Effector CD4-positive, alpha-beta T cell (primary cell): Measurements from ENCODE around the gene PXDN.
"Not testable (repeated sequence)": the region's sequence is repeated elsewhere in the genome, so short reads cannot be mapped to it uniquely, and the experiment has no call there.

Experiments
- DNase-seq: peaks from one replicate; pipeline ENCODE4 v3.0.0-alpha.2; 2020

PXDN gene

DNA sequence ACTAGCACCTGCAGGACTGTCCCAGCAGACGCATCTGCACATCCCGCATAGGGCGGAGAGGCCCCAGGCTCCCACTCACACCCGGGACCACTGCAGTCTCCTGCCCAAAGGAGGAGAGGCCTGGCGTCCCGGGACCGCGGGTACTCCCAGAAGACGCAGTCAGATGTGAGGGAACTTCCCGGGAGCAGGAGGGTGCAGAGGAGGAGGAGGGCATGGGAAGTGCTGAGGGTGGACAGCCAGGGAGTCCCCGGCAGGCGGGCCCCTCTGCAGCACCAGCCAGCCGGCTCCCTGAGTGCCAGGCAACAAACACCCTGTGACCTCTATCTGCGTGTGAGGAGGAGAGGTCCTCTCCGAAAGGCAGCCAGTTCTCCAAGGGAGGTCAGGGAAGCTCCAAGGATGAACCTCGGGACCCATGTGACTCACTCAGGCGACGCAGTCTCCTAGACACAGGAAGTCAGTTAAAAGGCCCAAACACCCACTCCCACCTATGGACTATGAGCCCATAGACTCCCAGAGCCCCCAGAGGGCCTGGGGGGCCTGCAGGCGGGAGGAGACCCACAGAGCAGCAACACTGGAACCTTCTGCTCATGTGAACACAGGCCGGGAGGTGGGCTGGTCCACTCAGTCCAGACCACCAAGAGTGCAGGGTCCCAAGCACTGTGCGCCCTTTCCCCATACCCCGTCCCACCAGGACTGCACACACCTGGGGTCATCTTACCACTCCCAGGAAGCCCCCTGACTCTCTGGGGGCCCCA, 4.2 kb downstream of the PXDN start:
- no peak for DNase-seq

DNA sequence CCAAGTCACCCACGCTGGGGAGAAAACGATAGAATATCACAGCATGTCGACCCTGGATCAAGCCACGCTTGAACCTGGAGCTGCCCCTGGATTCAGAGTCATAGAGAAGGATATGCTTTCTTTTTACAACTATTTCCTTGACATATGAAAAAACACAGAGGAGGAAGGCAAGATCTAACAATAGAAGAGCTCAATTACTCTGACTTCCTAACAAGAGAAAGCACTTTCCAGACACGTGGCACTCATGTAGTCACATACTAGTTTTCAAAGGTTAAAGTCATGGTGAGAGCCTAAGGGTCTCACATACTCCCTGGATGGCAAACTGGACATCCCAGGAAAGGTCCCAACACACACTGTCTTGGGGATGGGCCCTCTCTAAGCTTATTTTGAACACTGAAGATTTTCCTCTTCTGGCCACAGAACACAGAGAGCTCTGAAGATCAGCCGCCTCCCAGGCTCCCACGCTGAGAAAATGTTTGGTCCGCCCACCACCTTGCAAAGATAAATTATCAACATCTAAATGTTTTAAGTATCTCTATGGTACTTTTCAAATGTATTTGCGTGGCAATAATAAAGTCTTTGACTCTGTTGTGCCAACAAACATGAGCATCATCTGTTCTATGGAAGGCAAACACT, 4.9 kb downstream of the PXDN start:
- DNase-seq = no peak

DNA sequence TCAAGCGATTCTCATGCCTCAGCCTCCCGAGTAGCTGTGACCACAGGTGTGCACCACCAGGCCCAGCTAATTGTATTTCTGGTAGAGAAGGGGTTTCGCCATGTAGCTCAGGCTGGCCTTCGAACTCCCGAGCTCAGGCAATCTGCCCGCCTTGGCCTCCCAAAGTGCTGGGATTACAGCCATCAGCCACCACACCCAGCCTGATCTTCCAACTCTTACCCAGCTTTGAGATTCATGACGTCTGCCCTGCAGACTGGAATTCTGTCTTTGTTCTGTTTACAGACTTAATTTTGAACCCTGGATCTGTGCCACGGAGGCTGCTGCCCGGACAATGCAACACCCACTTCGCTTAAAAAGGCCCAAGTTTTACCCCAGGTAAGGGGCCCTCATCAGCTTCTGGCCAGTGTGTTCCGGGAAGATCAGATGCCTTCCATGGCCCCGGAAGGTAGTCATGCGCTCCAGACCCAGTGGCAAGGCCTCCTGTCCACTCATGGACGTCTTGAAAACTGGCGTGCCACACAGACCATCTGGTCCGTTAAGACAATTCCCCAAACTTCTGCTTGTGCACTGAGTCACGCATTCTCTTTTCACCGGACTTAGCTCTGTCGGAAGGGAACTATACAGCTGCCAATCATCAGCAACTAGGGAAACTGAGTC, 5.5 kb downstream of the PXDN start:
- DNase-seq = no peak

DNA sequence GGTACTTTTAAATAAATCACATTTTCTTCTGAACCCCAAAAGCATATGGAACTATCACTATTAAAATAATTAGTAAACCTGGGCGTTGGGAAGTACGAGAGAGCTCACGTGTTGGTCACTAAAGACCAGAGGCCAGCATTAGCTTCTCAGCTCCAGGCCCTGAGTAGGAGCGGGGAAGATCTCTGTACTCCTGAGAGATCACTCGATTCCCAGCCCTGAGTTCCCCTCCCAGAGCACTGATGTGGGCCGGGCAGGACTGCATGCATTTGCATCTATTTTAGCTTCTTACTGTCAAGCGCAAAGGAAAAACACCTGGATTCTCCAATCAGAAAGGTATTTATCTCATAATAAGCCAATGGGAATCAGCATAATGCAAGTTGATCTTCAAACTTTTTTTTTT, 6.2 kb downstream of the PXDN start:
- DNase-seq = no peak

DNA sequence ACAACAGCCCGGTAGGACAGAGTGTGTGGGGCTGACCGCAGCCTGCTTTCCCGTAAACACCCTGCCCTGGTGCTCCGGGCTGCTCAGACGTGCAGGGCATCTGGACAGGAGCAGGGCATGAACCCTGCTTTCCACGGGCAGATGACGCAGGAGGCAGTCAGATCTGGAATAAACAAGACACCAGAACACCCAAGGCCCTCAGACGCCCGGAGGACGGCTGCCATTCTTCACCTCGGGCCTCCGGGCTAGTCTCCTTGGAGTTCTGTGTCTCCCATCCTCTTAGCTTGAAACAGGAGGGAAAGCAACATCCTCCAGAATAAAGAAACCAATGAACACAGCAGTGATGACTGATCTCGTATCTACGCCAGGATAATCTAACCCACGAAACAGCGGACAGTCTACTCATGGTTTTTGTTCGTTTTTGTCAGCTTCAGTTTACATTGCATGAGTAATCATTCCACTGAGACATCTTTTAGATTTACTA, 7.3 kb downstream of the PXDN start:
- DNase-seq = no peak

DNA sequence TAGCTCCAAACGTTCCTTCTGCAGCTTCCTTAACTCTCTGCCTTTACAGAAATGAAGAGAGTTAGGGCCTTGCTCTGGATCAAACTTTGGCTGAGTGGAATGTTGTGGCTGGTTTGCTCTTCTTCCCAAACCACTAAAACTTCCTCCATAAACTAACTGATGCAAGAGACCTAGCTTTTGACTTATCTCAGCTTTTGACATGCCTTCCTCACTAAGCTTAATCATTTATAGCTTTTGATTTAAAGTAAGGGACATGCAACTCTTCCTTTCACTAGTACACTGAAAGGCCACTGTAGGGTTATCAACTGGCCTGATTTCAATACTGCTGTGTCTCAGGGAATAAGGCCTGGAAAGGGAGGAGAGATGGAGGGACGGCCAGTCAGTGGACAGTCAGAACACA, 8.3 kb downstream of the PXDN start:
- no peak for DNase-seq

DNA sequence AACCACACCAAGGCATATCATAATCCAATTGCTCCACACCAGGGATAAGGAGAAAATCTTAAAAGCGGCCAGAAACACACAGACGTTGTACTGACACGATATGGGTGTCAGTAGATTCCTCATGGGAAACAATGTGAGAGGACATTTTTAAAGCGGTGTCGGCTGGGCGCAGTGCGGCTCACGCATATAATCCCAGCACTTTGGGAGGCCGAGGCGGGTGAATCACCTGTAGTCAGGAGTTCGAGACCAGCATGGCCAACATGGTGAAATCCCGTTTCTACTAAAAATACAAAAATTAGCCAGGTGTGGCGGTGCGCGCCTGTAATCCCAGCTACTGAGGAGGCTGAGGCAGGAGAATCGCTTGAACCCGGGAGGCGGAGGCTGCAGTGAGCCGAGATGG, 11.0 kb downstream of the PXDN start:
- not testable (repeated sequence) for DNase-seq

DNA sequence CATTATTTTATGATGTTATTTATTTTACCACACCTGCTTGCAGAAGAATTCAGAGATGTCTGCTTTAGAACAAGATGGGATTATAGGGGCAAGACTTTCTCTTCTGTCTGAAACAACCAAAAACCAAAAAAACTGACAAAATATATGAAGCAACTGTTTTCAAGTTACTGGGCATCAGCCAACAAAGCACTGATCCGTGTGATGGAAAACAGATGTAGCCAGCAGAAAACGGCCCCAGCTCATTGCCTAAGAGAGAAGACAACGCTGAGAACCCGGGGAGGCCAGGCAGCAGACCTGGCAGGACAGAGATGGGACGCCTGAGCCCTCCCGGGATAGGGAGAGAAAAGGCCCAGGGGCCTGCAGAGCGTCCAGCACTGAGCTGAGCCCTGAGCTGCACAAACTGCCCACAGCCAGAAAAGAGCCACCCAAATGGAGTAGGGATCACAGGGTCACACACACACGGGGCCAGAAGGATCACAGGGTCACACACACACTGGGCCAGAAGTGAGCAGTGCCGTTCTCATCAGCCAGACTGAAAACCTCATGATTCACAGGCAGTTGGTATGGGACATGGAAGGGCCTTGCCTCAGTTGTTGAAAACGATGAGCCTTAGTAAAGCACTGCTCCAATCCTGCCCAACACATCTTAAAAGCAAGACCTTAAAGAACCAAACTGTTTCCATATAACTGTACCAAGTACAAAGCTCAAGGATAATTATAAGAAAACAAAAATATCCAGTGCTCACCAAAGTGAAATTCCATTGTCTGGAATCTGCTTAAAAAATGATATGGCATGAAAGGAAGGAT, 12.1 kb downstream of the PXDN start:
- no peak for DNase-seq

DNA sequence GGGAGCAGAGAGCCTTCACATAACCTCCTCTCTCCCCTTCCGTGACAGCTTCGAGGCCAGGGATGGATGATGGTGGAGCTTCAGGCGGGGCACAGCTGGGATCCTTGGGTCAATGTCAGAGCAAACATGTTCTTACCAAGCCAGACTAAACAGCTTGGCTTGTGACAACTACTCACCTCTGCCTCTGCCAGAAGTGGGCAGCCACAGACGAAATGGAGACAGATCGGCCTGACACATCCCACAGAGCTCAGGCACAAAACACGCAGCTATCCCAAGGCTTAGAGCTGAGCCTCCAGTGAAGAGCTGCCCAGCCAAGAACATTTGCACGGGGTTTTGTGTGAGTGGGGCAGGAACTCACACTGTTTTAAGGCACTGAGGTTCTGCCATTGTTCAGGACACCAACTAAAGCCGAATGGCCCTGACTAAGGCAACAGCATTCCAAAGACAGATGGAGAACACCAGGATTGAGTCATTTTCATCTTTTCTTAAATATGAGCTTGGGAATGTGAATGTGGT, 12.8 kb downstream of the PXDN start:
- no peak for DNase-seq

DNA sequence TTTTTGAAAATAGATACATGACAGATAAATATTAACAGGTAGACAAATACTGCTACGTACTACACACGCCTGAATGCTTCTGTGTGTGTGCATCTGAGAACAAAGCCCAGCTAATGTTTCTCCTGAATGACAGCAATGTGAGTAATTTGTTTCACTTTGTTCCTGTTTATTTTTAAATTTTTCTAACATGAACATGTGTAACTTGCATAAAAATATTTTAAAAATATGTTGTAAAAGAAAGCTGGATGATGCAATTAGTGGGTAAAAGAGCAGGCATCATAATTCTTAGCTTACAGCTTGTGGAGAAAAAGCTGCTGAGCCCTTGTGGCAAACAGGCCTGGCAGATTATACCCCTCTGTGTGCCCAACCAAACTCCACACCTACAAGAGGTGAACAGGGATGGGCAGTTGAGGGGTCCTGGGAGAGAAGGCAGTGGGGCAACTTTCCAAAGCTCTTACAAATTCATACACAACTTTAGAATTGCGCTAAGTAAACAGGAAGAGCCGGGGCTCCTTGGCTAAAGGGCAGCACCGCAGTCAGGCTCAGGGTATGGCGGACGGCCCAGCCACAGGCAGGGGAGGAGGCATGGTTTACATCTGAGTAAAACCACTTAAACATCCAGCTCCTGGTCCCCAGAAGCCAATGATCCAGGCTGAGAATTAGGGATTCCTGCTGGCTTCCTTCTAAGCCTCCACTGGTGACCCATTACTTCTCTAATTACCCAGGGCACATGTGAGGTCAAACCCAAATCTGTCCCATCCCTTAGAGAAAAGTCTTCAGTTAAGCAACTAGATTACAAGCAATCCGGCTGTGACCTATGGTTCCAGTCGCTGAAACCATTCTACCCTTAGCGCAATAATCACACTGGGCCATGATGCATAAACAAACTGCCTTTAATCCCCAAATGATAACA, 14.0 kb downstream of the PXDN start:
- DNase-seq = no peak

DNA sequence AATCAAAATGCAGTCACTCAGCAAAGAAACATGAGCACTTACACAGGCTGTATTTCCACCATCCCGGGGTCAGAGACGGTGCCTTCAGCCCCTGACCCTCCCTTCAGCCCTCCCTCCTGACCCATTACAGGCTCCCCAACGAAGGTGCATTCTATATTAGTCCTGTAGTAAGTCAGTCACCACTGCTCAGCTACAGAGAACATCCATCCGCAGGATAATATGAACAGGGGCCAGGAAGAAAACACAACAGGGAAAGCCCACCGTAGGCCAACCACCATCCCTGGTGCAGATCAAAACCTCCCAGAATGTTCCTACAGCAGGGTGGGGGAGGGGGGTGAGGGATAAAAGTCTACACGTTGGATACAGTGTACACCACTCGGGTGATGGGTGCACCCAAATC, 15.1 kb downstream of the PXDN start:
- DNase-seq = no peak

DNA sequence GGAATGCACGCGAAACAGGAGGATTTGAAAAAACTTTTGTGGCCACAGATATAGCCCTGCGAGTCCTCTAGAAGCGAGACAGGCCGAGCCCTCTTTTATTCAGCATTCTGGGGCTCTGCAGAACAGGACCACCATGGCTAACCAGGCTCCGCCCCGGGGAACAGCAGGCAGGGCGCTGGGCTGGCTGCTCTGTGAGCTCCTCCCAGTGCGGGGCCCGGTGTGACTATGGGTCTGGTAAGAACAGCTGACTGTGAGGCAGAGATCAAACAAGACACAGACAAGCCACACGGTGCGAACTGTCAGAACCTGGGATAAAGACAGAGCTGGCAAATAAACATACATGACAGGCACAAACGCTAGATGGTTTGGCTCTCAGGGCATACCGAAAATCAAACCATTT, 15.5 kb downstream of the PXDN start:
- DNase-seq = no peak

DNA sequence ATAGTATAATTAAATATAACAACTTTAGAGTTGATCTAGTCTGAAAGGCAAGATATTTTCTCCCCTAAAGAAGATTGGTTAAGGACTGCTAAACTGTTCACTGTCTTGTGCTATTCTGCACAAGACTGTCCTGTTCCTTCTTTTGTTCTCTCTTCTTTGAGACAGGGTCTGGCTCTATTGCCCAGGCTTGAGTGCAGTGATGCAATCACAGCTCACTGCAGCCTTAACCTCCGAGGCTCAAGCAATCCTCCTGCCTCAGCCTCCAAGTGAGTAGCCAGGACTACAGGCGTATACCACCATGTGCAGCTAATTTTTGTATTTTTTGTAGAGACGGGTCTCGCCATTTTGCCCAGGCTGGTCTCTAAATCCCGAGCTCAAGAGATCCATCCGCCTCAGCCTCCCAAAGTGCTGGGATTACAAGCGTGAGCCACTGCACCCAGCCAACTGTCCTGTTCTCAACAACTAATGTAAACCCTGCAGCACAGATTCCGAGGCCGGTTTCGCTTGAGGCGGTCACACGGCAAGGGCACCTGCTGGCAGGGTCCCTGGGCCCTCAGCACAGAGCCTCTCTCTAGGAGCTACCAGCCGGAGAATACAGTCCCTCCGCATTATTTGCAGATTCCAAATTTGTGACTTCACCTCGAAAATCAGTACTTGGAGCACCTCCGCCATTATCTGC, 16.4 kb downstream of the PXDN start:
- no peak for DNase-seq

DNA sequence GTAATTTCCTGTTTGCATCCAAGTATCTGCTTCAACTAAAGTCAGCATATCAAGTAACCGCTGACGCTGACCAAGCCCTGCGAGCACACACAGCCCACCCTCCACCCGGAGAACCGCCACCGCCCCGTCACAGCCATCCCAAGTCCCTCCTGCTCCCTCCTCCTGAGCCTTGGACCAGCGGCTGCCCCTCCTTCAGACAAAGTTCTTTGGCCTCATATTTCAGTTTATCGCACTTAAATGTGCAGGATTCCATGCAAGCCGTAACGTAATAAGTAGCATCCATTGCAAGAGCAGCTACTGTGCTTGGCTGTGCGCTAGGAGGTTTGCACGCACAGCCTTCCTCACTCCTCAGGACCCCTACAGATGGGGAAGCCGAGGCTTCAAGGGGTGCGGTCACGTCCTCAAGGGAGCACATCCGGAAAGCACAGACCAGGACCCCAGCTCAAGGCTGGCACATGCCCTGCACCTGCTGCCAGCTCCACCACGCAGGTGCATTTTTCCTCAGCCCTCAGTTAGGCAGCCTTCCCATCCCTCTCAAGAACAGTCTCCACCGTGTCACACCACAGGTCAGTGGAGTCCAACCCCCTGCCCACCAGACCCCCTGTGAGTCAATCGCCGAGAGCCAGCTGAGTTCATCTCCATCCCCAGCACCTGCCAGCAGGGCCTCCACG, 17.1 kb downstream of the PXDN start:
- DNase-seq = no peak

DNA sequence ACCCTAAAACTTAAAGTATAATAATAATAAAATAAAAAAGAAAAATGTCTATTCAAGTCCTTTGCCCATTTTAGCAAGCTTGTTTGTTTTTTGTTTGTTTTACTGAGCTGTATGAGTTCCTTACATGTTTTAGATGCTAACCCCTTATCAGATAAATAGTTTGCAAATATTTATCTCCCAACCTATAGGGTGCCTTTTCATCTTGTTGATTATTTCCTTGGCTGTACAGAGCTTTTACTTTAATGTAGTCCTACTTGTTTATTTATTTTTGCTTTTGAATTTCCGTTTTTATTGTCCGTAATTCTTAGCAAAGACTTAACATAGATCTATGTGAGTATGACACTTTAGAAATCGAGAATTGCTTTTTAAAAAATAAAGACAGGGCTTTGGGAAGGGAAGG, 17.8 kb downstream of the PXDN start:
- DNase-seq = no peak

DNA sequence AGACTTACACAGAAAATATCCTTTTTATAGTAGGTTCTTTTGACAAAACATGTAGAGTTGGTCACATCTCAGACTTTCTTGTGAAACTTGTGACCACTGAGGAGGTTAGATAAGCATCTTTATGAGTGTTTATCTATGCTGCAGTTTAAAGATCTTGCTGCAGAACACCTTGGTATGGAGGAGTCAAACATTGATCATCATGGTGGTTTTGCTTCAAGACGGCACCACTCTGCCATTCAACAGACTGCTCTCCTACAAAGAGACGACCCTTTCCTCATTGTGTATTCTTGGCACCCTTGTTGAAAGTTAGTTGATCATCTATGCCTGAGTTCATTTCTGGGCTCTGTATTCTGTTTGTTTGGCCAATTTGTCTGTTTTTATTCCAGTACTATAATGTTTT, 20.0 kb downstream of the PXDN start:
- not testable (repeated sequence) for DNase-seq

DNA sequence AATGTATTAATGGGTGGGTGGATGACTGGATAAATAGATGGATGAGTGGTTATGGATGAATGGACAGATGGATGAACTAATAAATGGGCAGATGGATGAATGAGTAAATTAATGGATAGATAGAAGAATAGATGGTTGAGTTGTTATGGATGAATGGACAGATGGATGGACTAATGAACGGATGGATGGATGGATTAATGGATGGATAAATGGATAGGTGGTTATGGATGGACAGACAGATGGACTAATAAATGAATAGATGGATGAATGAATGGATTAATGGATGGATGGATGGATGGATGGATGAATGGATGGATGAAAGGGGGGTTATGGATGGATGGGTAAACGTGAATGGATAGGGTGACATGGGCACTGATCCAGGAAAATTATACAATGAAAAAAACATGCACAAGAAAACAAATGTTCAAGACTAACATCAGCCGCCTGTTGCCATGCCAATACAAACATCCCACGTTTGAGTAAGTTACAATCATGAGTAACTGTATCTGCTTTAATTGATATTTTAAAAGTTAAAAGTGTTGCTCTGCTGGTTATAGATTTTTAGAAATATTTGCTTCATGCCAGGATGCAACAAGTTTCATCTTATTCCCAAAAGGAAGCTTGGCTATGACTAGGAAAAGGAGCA, 20.8 kb downstream of the PXDN start:
- DNase-seq = no peak

DNA sequence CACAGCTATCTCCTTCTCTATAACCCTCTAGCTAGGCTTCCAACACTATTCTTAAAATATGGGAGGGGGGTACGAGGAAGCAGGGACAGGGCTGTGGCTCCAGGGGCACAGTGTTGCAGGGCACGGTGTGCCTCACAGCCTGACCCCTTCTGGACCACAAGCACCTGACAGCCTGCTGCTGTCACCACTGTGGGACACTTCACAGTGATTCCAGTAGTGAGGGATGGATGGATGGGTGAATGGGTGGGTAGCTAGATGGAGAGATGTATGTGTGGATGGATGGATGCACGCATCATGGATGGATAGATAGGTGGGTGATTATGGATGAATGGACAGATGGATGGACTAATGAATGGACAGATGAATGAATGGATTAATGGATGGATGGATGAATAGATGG, 21.6 kb downstream of the PXDN start:
- DNase-seq = no peak

DNA sequence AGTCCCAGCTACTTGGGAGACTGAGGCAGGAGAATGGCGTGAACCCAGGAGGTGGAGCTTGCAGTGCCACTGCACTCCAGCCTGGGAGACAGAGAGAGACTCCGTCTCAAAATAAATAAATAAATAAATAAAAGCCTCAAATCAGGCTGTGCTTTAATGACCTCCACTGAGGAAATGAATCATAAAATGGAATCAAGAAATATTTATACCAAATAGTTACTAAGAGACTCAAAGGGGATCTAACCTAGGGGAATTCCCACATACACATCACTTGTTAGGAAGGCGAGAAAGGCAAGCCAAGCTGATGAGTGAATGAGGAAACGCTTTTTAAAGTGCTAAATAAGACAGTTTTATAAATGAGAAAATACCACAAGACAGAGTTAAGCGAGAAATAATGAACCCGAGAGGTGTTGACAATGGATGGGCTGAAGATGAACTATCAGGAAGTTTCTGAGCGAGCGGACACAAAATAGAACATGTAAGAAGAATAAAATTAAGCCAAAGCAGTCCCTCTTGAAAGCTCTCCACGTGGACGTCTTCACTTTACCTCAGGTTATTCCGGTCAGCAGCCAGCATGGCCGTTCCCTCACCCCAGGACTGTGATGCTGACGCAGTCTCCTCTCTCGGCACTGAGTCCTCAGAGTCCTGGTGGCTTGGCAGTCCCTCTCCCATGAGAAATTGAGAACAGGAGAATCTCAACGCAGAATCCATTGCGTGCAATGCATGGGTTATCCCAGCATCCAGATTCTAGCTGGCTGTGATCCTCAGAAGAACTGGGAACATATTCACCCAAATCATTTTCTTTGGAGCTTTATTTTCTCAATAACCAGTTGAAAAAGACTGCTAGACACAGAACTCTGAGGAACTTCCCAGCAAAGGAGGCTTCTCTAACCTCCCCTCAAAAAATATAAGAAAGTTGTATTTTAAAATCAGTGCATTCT, 22.3 kb downstream of the PXDN start:
- no peak for DNase-seq
